Stomach (tissue), 9 donors: ENCODE data around the gene STK17A. TPM values are rescaled to one million over a fixed set of nuclear protein-coding genes. Genes with fewer than 3 reads are reported as not detected.
A peak's percentile ranks its signal among the peaks of the same experiment; 100 is the strongest.
"Not testable (repeated sequence)": the region's sequence is repeated elsewhere in the genome, so short reads cannot be mapped to it uniquely, and the experiment has no call there.

Experiments used
- DNase-seq, 2 donors: peaks; one replicate each; pipeline versions ENCODE4 v3.0.0 to v3.0.0-alpha.2; 2013 to 2019
- H3K27ac ChIP-seq, 5 donors: fragments of 200-600 bp in 4 of 5; sonication (generic) in 4 of 5; one replicate each; pipeline ENCODE4 v1.5.1; 2013 to 2019; ENCODE audit warnings: mild to moderate bottlenecking in 1 of 5, moderate library complexity in 1 of 5
- H3K27me3 ChIP-seq, 3 donors: fragments of 200-600 bp; sonication (generic); one replicate each; pipeline ENCODE4 v1.5.1; 2017 to 2019; ENCODE audit warnings: mixed run types in 1 of 3
- H3K36me3 ChIP-seq, 4 donors: fragments of 200-600 bp; sonication (generic); 1 replicate in 3 of 4; 2 replicates in 1 of 4; pipeline ENCODE4 v1.5.1; 2016 to 2019
- H3K4me1 ChIP-seq, 4 donors: fragments of 200-600 bp; sonication (generic); one replicate each; pipeline ENCODE4 v1.5.1; 2016 to 2019
- H3K4me3 ChIP-seq, 4 donors: fragments of 200-600 bp; sonication (generic) in 3 of 4; one replicate each; pipeline ENCODE4 v1.5.1; 2016 to 2019; ENCODE audit warnings: mild to moderate bottlenecking in 1 of 4
- H3K9me3 ChIP-seq, 4 donors: fragments of 200-600 bp; sonication (generic); one replicate each; pipeline ENCODE4 v1.5.1; 2016 to 2019
- CTCF ChIP-seq, 7 experiments: fragments of 450-650 bp in 4 of 7; fragments of 200-600 bp in 3 of 7; sonication (generic) in 3 of 7; IDR thresholded peaks; one replicate each; pipeline ENCODE4 v1.5.1; 2016 to 2019; ENCODE audit warnings: antibody characterized with exemption in 7 of 7, control low read depth in 2 of 7, mild to moderate bottlenecking in 1 of 7
- EP300 ChIP-seq: sonication (generic); formaldehyde crosslinking; IDR thresholded peaks from one replicate; pipeline ENCODE4 v1.6.1; 2017; ENCODE audit warnings: antibody characterized with exemption
- POLR2A ChIP-seq, 4 donors: fragments of 450-650 bp; IDR thresholded peaks; one replicate each; pipeline ENCODE4 v1.6.1; 2016; ENCODE audit warnings: antibody characterized with exemption in 4 of 4, control low read depth in 2 of 4, mild to moderate bottlenecking in 1 of 4, moderate library complexity in 1 of 4
- POLR2AphosphoS5 ChIP-seq, 3 donors: sonication (generic); formaldehyde crosslinking; IDR thresholded peaks; one replicate each; pipeline ENCODE4 v1.6.1; 2016; ENCODE audit warnings: antibody characterized with exemption in 3 of 3
- WGBS, 5 donors: extraction: QIAGEN DNeasy Blood & Tissue Kit in 3 of 5; methylation state at CpG; one replicate each; pipeline versions ENCODE4 v1.1.5 to v1.1.7; 2013 to 2018; 5-methylcytosine and 5-hydroxymethylcytosine counted together
- intact Hi-C: fragments of 100-400 bp; cut with DNase I; formaldehyde crosslinking; loops from one replicate; pipeline ENCODE4 v1.15.1; 2023; ENCODE audit warnings: low total_unique reads
- polyA plus RNA-seq, 3 donors: library from polyadenylated mRNA; stranded (reverse); fragments of 200-250 nt; gene quantifications; one replicate each; pipeline ENCODE4 v1.2.3, GENCODE V29; 2013
- total RNA-seq, 5 donors: library from RNA; depleted of rRNA; stranded (reverse); fragments of >200 nt; gene quantifications; one replicate each; pipeline versions ENCODE4 v1.1.0 to v1.2.3, GENCODE V29; 2014 to 2016
- donor health status: healthy with polysubstance abuse.
- donor health status: Bipolar disorder and iron deficiency.
- donor health status: healthy.

Gene STK17A
- total and polyA plus RNA-seq, 8 donors, result 6.3 to 33.0 (median 27.0) TPM

GRCh38 chr7:43569424-43569823 is 13.5 kb upstream of the STK17A start:
- 80 to 82% (median 81%) methylated on average over 4 of the region's 4 CpGs for WGBS, 5 donors
- intact Hi-C loops, result no loop called here
- no peaks in the 10 kb centered on the region for H3K4me1 ChIP-seq
- no peaks in the 10 kb centered on the region for H3K9me3 ChIP-seq
- H3K4me3 ChIP-seq, result no peak overlapping the region
- no peak for TF ChIP-seq POLR2AphosphoS5 (IDR thresholded peaks at IDR 0.05)
- TF ChIP-seq POLR2A (IDR thresholded peaks at IDR 0.05), result no peak
- TF ChIP-seq CTCF (IDR thresholded peaks at IDR 0.05), result no peak
- TF ChIP-seq EP300, result no peak
- DNase-seq, result no peak
- H3K27ac ChIP-seq, result no peak overlapping the region
- no peaks in the 10 kb centered on the region for H3K36me3 ChIP-seq
- H3K27me3 ChIP-seq, result no peaks in the 10 kb centered on the region

GRCh38 chr7:43570688-43571365 is 12.1 kb upstream of the STK17A start:
- Histone ChIP-seq H3K36me3 (no peaks in the 10 kb centered on the region), H3K9me3 (no peaks in the 10 kb centered on the region), H3K27me3 (no peaks in the 10 kb centered on the region), H3K4me3 (no peak overlapping the region), H3K27ac (no peak overlapping the region), H3K4me1 (no peaks in the 10 kb centered on the region)
- DNase-seq, result no peak
- intact Hi-C loops, result no loop called here
- TF ChIP-seq POLR2AphosphoS5 (IDR thresholded peaks at IDR 0.05), result no peak
- no peak for TF ChIP-seq EP300
- TF ChIP-seq POLR2A (IDR thresholded peaks at IDR 0.05), result no peak
- no peak for TF ChIP-seq CTCF (IDR thresholded peaks at IDR 0.05)
- WGBS, 5 donors, result 72 to 92% (median 89%) methylated on average over 4 of the region's 4 CpGs

GRCh38 chr7:43572516-43573049 is 10.3 kb upstream of the STK17A start:
- 40 to 70% (median 60%) methylated on average over 1 of the region's 1 CpG for WGBS, 5 donors

GRCh38 chr7:43573832-43574231 is 9.1 kb upstream of the STK17A start:
- WGBS, 5 donors, result 66 to 86% (median 74%) methylated on average over 2 of the region's 2 CpGs
- H3K4me3 ChIP-seq, H3K36me3 ChIP-seq, DNase-seq, H3K27me3 ChIP-seq, H3K27ac ChIP-seq, H3K4me1 ChIP-seq, intact Hi-C loops, H3K9me3 ChIP-seq: not testable (repeated sequence)

More at GRCh38 chr7:43572516-43573049, 10.3 kb upstream of the STK17A start:
- Histone ChIP-seq H3K36me3 (no peaks in the 10 kb centered on the region), H3K4me3 (no peak overlapping the region), H3K4me1 (no peaks in the 10 kb centered on the region), H3K27me3 (no peaks in the 10 kb centered on the region), H3K27ac (no peak overlapping the region), H3K9me3 (no peaks in the 10 kb centered on the region)
- TF ChIP-seq POLR2AphosphoS5 (IDR thresholded peaks at IDR 0.05), result peak in 2 of 3 donors; percentile 25 to 46
- TF ChIP-seq CTCF (IDR thresholded peaks at IDR 0.05), result no peak
- DNase-seq, result peak in 1 of 2 donors; percentile 41
- intact Hi-C loops, result no loop called here

- H3K4me1 ChIP-seq, result no peaks in the 10 kb centered on the region
- no peaks in the 10 kb centered on the region for H3K36me3 ChIP-seq
- intact Hi-C loops, result no loop called here
These were observed 7.4 kb upstream of the STK17A start for GRCh38 chr7:43575506-43575905.

More at GRCh38 chr7:43575506-43575905, 7.4 kb upstream of the STK17A start:
- H3K27ac ChIP-seq, result no peak overlapping the region
- DNase-seq, result no peak
- peaks cover 0 to 3% (median 0%) of the 10 kb centered on the region in 3 donors for H3K27me3 ChIP-seq
- TF ChIP-seq POLR2AphosphoS5 (IDR thresholded peaks at IDR 0.05) (no peak), CTCF (IDR thresholded peaks at IDR 0.05) (no peak), EP300 (no peak), POLR2A (IDR thresholded peaks at IDR 0.05) (no peak)
- 88 to 93% (median 90%) methylated on average over 6 of the region's 6 CpGs for WGBS, 5 donors
- H3K9me3 ChIP-seq, result no peaks in the 10 kb centered on the region
- no peak overlapping the region for H3K4me3 ChIP-seq
